HepG2 (cell line): Measurements from ENCODE around the gene PLLP. TPM values are rescaled to one million over a fixed set of nuclear protein-coding genes. Genes with fewer than 3 reads are reported as not detected.

Experiments used
- CBX2 ChIP-seq, 2 experiments: fragments of 200-600 bp in 1 of 2; sonication (generic); formaldehyde crosslinking in 1 of 2; IDR thresholded peaks; 2 replicates each; pipeline versions ENCODE4 v1.7.0 to v1.8.1; 2018 to 2022; ENCODE audit warnings: low read depth in 2 of 2, low read length in 1 of 2, mild to moderate bottlenecking in 1 of 2, missing genetic modification reagents in 1 of 2
- CREB1 ChIP-seq, 2 experiments: fragments of 450-650 bp in 1 of 2; IDR thresholded peaks; 2 replicates each; pipeline ENCODE4 v1.6.1; 2016 to 2017; ENCODE audit warnings: control low read depth in 1 of 2, mild to moderate bottlenecking in 1 of 2, missing compliant biosample characterization in 1 of 2, missing genetic modification characterization in 1 of 2
- DMTF1 ChIP-seq: sonication (generic); formaldehyde crosslinking; IDR thresholded peaks from 2 replicates; pipeline ENCODE4 v1.4.0; 2020; ENCODE audit warnings: mild to moderate bottlenecking, missing genetic modification reagents
- GATAD2A ChIP-seq: IDR thresholded peaks from 2 replicates; pipeline ENCODE4 v1.6.1; 2016
- KDM5B ChIP-seq: sonication (generic); formaldehyde crosslinking; IDR thresholded peaks from 2 replicates; pipeline ENCODE4 v1.4.0; 2020; ENCODE audit warnings: missing genetic modification reagents, mild to moderate bottlenecking, borderline replicate concordance
- PCBP1 ChIP-seq: fragments of 200-400 bp; formaldehyde crosslinking; IDR thresholded peaks from 2 replicates; pipeline ENCODE4 v1.6.1; 2017; ENCODE audit warnings: mild to moderate bottlenecking, low read depth, low read length, borderline replicate concordance
- RBM22 ChIP-seq: fragments of 200-400 bp; formaldehyde crosslinking; optimal IDR thresholded peaks from 2 replicates; pipeline ENCODE3; 2017; ENCODE audit warnings: mild to moderate bottlenecking, low read length, moderate library complexity
- RFXANK ChIP-seq: IDR thresholded peaks from 2 replicates; pipeline ENCODE4 v1.6.1; 2016
- RXRA ChIP-seq: sonication (generic); formaldehyde crosslinking; IDR thresholded peaks from 2 replicates; pipeline ENCODE4 v1.5.1; 2020; ENCODE audit warnings: missing genetic modification reagents
- TAF15 ChIP-seq: fragments of 200-400 bp; formaldehyde crosslinking; IDR thresholded peaks from one replicate; pipeline ENCODE4 v1.6.1; 2018; ENCODE audit warnings: mild to moderate bottlenecking, low read depth, low read length; ENCODE audit not compliant: poor library complexity, severe bottlenecking
- TCF7L2 ChIP-seq: IDR thresholded peaks from 2 replicates; pipeline ENCODE4 v1.6.1; 2011; ENCODE audit warnings: mild to moderate bottlenecking, low read depth, low read length, moderate library complexity
- TOE1 ChIP-seq: sonication (generic); formaldehyde crosslinking; IDR thresholded peaks from 2 replicates; pipeline ENCODE4 v1.4.0; 2020; ENCODE audit warnings: mild to moderate bottlenecking, missing genetic modification reagents
- ZNF205 ChIP-seq: IDR thresholded peaks from 2 replicates; pipeline ENCODE4 v1.6.1; 2018; ENCODE audit warnings: missing biosample characterization, missing genetic modification reagents
- ZNF639 ChIP-seq: conservative IDR thresholded peaks from 2 replicates; pipeline ENCODE4 v1.6.1; 2018; ENCODE audit warnings: missing genetic modification reagents
- ZNF644 ChIP-seq: IDR thresholded peaks from 2 replicates; pipeline ENCODE4 v1.6.1; 2016; ENCODE audit warnings: low read depth
- ZNF737 ChIP-seq: sonication (generic); formaldehyde crosslinking; IDR thresholded peaks from 2 replicates; pipeline ENCODE4 v1.5.0; 2020; ENCODE audit warnings: missing genetic modification reagents, mild to moderate bottlenecking, borderline replicate concordance
- ZSCAN22 ChIP-seq: sonication (generic); formaldehyde crosslinking; IDR thresholded peaks from 2 replicates; pipeline ENCODE4 v1.4.0; 2020; ENCODE audit warnings: mild to moderate bottlenecking, missing genetic modification reagents
- polyA plus RNA-seq, 8 experiments: library from polyadenylated mRNA; depleted of rRNA in 3 of 8; stranded (reverse) in 7 of 8; unstranded in 1 of 8; fragments of >200 nt; fragmentation: Illumina TruSeq in 4 of 8; extraction: Trizol in 4 of 8; gene quantifications; 2 replicates each; pipeline versions ENCODE4 v1.2.1 to v1.2.3, GENCODE V29; 2011 to 2016; ENCODE audit warnings: low read depth in 4 of 8, missing spikeins in 1 of 8, mixed read lengths in 1 of 8; ENCODE audit not compliant: insufficient read depth in 1 of 8
- total RNA-seq, 5 experiments: library from RNA; depleted of rRNA; stranded (reverse); fragments of >200 nt; fragmentation: Illumina TruSeq; extraction: Trizol; gene quantifications; 2 replicates each; pipeline ENCODE4 v1.2.3, GENCODE V29; 2016; ENCODE audit warnings: low read depth in 1 of 5
- TF ChIP-seq, protein P1 (sequence below): sonication (generic); formaldehyde crosslinking; IDR thresholded peaks from 2 replicates; pipeline ENCODE4 v1.5.1; 2020; ENCODE audit warnings: mild to moderate bottlenecking, missing genetic modification reagents, moderate library complexity
- TF ChIP-seq, protein P2 (sequence below): fragments of 450-650 bp; IDR thresholded peaks from 2 replicates; pipeline ENCODE4 v1.6.1; 2017

Gene PLLP
- total and polyA plus RNA-seq, 2 of the 13 experiments (the other 11 are each of a cell fraction or from before 2014, with no cell fraction given), result 60.6 to 127 TPM

DNA sequence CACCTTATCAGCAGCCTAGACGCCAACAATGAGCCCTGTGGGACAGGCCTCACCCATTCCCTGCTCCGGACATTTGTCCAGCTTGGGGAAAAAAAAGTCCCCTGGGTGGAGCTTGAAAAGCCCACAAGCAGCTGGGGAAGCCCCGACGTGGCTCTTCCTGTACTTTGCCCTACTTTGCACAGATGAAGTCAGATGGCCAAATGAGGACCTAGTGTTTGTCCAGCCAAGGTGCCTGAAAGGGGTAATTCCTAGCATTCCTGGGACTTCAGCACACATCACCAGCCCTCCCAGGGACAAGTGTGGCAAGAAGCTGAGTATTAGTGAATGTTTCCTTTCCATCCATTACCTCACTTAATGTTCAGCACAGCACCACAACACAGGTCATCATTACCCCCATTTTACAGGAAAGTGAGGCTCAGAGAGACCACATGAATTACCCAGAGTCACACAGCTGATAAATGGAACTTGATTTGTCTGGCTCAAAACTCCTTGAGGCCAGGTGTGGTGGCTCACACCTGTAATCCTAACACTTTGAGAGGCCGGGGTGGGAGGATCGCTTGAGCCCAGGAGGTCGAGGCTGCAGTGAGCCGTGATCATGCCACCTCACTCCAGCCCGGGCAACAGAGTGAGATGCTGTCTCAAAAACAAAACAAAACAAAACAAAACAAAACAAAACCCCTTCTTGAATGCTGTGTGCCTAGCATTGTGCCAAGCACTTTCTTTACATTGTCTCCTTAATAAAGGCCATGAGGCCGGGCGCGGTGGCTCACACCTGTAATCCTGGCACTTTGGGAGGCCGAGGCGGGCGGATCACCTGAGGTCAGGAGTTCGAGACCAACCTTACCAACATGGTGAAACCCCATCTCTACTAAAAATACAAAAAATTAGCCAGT, 19.9 kb upstream of the PLLP start (continued):
- TF ChIP-seq, protein P1, sequence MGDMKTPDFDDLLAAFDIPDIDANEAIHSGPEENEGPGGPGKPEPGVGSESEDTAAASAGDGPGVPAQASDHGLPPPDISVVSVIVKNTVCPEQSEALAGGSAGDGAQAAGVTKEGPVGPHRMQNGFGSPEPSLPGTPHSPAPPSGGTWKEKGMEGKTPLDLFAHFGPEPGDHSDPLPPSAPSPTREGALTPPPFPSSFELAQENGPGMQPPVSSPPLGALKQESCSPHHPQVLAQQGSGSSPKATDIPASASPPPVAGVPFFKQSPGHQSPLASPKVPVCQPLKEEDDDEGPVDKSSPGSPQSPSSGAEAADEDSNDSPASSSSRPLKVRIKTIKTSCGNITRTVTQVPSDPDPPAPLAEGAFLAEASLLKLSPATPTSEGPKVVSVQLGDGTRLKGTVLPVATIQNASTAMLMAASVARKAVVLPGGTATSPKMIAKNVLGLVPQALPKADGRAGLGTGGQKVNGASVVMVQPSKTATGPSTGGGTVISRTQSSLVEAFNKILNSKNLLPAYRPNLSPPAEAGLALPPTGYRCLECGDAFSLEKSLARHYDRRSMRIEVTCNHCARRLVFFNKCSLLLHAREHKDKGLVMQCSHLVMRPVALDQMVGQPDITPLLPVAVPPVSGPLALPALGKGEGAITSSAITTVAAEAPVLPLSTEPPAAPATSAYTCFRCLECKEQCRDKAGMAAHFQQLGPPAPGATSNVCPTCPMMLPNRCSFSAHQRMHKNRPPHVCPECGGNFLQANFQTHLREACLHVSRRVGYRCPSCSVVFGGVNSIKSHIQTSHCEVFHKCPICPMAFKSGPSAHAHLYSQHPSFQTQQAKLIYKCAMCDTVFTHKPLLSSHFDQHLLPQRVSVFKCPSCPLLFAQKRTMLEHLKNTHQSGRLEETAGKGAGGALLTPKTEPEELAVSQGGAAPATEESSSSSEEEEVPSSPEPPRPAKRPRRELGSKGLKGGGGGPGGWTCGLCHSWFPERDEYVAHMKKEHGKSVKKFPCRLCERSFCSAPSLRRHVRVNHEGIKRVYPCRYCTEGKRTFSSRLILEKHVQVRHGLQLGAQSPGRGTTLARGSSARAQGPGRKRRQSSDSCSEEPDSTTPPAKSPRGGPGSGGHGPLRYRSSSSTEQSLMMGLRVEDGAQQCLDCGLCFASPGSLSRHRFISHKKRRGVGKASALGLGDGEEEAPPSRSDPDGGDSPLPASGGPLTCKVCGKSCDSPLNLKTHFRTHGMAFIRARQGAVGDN, result peak; percentile 48
- TF ChIP-seq PCBP1 (no peak), TCF7L2 (no peak), RBM22 (no peak), ZNF644 (CRISPR knock-in tag) (peak; percentile 69; the same call in 1 of the 2 replicates), CREB1 (IDR thresholded peaks at IDR 0.05) (peak; percentile 39), CREB1 (CRISPR knock-in tag; IDR thresholded peaks at IDR 0.05) (peak; percentile 81), GATAD2A (CRISPR knock-in tag) (peak; percentile 91), KDM5B (CRISPR knock-in tag) (no peak; the same call in none of the 2 replicates), RFXANK (CRISPR knock-in tag) (no peak), ZSCAN22 (CRISPR knock-in tag) (peak; percentile 89), ZNF737 (CRISPR knock-in tag) (no peak), ZNF205 (no peak), DMTF1 (no peak), TAF15 (no peak), TOE1 (CRISPR knock-in tag) (no peak; the same call in 1 of the 2 replicates), CBX2 (IDR thresholded peaks at IDR 0.05; ENCODE audit: low read depth, low read length) (no peak), CBX2 (CRISPR knock-in tag; IDR thresholded peaks at IDR 0.05; ENCODE audit: low read depth) (no peak), RXRA (CRISPR knock-in tag) (peak; percentile 97), ZNF639 (CRISPR knock-in tag) (no peak)
- TF ChIP-seq, protein P2, sequence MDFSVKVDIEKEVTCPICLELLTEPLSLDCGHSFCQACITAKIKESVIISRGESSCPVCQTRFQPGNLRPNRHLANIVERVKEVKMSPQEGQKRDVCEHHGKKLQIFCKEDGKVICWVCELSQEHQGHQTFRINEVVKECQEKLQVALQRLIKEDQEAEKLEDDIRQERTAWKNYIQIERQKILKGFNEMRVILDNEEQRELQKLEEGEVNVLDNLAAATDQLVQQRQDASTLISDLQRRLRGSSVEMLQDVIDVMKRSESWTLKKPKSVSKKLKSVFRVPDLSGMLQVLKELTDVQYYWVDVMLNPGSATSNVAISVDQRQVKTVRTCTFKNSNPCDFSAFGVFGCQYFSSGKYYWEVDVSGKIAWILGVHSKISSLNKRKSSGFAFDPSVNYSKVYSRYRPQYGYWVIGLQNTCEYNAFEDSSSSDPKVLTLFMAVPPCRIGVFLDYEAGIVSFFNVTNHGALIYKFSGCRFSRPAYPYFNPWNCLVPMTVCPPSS, result no peak
